Adipose tissue (tissue), 3 donors: Measurements from ENCODE around the gene ISM1. TPM values are rescaled to one million over a fixed set of nuclear protein-coding genes. Genes with fewer than 3 reads are reported as not detected.

Source experiments
- H3K27ac ChIP-seq: one replicate; pipeline ENCODE4 v1.5.1; 2013; ENCODE audit warnings: low read depth, low read length
- WGBS, 3 donors: extraction: QIAGEN DNeasy Blood & Tissue Kit; methylation state at CpG; one replicate each; pipeline ENCODE4 v1.1.7; 2013; 5-methylcytosine and 5-hydroxymethylcytosine counted together
- polyA plus RNA-seq, 3 donors: library from polyadenylated mRNA; stranded (reverse); fragments of 200-250 nt; gene quantifications; one replicate each; pipeline ENCODE4 v1.2.3, GENCODE V29; 2013
- donor health status: healthy with polysubstance abuse.
- donor health status: Bipolar disorder and iron deficiency.
- donor health status: healthy.

The ISM1 gene
- polyA plus RNA-seq, 3 donors: 1.0 to 9.3 (median 3.6) TPM

DNA sequence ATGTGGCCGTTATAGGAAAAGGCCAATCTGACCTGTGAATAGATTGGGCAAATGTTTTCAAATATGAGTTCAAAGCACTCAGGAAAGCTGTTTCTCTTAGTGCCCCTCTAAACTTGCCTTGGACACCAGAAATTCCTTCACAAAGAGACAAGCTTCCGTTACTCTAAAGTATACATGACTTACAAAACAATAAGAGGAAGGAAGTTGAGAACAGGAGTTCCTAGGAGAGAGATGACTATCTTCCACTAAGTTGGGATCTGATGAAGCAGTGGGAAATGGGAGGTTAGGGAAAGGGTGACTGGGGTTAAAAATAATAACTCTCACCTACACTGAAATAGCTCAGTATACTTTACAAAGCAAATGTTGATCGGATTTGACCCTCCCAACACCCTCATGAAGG lies 50.0 kb downstream of the ISM1 start:
- no peak overlapping the region for H3K27ac ChIP-seq
- 58 to 82% (median 59%) methylated on average over 3 of the region's 3 CpGs for WGBS, 3 donors

DNA sequence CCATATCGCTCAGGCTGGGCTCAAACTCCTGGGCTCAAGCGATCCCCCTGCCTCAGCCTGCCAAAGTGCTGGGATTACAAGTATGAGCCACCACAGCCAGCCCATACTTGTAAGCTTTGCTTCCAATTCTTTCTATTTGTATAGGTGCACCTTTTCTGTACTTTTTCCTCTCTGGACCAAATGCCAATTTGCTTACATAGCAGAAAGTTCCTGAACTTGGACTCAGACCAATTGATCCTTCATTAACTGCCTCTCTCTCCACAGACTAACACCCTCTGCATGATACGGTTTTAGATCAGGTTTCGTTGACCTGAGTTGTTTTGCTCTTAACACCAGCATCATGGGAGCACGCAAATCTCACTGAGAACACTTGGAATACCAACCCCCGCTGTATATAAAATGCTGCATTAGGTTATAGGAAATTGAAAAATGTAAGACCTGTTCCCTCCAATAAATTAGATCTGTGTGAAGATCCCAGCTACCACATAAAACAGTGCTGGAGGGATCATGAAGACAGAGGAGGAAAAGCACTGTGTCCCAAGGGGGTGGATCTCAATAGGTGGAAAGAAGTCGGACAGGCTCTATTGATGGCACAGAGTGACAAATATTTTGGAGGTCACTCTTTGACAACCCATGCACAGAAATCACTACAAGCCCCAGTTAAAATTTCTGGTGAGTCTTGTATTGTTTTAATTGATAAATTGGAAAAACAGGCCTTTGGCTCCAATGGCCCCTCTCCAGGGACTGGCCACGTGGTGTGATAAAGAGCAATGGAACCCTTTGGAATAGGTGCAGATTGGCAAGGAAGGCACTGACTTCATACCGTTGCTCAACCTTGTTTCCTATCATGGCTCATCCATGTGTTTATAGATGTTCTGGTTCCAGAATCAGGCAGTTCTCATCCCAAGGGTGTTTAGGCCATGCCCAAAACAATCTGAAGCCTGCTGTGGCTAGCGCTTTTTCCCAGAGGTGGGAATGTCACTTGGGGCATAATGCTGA lies 51.2 kb downstream of the ISM1 start:
- 83 to 95% (median 86%) methylated on average over 10 of the region's 10 CpGs for WGBS, 3 donors
- no peak overlapping the region for H3K27ac ChIP-seq

DNA sequence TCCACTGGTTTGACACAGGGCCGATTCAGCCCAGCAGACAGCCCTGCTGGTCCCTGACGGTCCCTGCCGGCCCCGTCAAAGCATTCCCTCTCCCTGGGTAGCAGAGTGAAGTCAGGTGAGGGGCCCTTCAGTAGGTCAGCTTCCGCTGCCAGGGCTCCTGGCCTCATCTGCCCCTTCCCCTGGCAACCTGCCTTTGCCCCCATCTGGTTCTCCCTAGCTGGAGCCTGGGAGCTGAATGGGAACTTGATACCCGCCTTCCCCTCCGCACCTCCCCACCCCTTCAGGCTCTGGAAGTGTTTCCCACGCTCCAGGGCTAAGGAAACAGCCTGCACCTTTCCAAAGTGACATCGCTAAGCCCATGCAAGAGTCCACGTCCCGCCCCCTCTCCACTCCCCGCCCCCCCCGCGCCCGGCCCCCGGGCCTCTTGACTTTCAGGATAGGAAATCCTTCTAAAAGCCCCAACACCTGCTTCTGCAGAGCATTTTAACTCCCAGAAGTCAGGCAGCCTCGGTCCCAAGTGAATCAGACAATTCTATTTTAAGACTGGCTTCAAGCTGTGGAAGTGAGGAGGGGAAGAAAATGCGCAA lies 53.3 kb downstream of the ISM1 start:
- H3K27ac ChIP-seq: no peak overlapping the region
- WGBS, 3 donors: 25 to 42% (median 32%) methylated on average over 18 of the region's 18 CpGs

DNA sequence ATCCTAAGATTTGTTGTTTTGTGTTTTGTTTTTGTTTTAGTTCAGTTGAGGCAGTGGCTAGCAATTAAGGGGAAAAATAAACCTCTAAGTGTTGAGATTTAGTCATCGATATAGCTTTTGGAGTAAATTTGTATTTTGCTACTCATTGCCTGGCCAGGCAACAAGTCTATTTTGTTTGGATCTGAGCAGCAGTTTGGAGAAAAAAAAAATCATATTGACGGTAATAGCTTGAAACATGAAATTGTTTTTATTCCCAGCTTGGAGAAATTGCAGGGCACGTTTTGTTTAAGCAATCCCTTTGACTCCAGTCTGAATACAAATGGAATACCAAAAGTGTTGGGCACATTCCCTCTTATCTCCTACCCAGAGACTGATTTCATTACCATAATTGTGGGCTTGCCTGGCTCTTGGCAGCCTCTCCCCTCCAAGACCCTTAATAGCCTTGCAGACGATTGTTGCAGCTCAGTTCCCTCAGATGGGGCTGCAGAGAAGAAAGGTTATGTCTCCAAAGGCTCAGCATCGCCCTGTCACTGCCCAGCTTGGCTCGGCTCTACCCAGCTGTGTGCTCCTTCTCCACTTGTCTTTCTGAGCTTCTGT lies 56.0 kb downstream of the ISM1 start:
- H3K27ac ChIP-seq: no peak overlapping the region
- 77 to 86% (median 79%) methylated on average over 6 of the region's 6 CpGs for WGBS, 3 donors

DNA sequence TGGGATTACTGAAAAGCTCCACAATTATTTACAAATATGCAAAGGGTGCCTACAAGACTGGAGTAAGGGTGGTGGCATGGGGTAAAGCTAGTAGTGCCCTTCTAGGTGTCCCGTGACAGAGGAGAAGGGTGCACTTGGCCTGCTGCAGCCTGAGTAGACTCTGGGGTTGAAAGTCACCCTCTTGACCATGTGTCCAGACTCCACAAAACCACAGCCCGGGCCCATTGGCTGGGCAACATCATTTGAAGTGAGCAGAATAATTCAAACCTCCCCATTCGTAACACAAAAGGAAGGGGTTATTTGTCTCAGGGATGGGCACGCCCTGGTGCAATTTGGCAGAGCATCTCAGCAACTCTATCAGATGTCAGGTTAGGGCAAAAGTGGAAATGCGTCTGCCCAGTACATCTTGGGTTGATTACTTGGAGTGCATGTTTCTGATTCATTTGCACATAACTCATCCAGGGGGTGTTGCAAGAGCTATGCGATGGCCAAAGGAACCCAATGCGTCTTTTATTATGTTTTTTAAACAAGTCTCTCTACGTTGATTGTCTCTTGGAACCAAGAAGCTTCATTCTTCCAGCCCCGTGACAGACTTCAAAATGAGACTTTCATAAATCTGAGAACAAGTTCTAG lies 56.7 kb downstream of the ISM1 start:
- H3K27ac ChIP-seq: no peak overlapping the region
- WGBS, 3 donors: 85 to 89% (median 88%) methylated on average over 9 of the region's 9 CpGs

DNA sequence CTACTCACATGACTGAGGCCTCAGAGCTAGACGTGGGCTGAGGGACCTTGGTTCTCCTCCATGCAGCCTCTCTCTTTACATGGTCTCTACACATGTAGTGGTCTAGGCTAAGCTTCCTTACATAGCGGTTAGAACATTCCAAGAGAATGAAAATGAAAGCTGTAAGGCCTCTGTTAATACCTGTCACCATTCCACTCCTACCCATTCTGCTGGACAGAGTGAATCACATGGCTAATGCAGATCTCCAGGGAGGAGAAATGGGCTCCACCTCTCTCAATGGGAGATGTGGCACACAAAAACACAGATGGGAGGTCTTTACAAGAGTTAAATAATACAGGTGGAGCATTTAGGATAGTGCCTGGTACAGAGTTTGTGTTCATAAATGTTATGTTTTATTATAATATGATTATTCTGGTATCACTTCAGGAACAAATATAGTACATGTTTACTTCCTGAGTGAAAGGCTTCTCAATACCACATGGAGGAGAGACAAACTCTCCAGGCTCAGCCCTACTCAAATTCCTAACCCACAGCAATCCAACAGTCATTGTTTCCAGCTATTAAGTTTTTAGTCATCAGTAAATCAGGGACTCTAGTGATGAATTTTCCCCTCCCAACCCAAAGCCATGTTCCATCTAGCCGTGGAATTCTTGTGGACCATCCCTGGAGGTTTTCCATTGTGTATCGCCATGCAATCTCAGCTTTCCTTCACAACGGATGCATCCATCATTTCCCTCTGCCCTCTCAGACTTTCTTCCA lies 57.9 kb downstream of the ISM1 start:
- 81 to 93% (median 91%) methylated on average over 5 of the region's 5 CpGs for WGBS, 3 donors
- no peak overlapping the region for H3K27ac ChIP-seq

DNA sequence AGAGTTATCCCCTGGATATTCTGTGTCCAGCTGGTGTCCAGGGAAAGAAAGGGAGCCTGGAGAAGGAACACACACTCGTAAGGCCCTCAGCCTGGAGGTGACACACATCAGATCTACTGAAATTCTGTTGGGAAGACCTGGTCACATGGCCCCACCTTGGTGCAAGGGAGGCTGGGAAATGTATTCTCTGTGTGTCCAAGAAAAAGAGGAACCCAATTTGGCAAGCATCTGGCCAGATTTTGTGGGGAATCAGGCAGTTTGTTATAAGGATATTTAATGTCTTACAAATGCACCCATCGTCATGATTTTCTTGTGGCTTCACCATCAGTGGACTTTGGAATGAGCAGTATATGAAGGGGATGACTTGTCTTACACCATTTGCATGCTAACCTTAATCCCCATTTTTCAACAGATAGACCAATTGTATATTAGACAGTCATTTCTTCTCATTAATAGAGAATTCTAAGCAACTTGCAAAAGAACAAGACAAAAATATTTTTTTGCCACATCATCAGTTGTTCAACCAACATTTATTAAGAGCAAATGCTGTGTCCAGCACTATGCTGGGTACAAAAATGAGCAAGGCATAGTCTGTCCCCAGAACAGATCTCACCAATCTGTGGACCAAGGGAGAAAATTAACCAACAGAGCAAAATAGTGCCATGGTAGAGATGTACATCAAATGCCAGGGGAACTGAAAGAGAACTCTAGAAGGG lies 59.7 kb downstream of the ISM1 start:
- 89 to 96% (median 92%) methylated on average over 2 of the region's 2 CpGs for WGBS, 3 donors
- H3K27ac ChIP-seq: no peak overlapping the region

DNA sequence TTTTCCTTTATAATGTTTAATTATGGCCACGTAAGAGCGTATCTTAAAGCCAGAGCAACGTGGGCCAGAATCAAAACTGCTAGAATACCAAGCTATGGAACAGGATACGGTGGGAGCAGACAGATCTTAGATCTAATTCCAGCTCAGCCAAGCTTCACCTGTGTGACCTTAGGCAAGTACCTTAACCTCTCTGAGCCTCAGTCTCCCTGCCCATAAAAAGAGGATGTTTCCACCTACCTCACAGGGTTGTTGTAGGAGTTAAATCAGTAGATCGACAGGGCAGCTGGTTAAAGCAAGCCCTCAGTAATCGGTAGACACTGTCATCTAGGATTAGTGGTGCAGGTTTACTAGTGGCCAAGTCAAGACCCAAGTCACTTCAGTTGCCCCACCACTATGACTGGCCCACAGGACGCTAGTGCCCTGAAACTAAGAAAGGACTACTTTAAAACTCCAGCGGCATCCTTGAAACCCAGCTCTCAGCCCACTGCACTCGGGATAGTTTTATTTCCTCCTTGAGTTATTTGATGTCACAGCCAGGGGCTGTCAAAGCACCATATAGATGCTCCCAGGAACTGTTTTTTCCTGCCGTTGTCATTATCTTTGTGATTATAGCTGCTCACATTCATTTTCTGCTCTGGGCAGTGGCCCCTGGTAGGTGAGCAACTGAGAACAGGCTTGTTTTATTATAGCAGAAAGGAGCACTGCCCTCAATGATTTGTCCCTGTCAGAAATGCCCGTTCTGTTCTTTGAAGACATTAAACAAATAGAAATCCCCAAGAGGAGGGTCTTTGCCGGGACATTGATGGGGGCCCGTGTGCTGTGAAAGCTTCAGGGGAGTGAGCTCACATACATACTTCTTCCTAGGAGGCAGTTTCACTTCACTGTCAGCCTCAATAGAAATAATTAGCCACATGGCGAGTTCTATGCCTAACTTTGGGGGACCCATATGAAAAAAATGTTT lies 63.1 kb downstream of the ISM1 start:
- H3K27ac ChIP-seq: no peak overlapping the region
- WGBS, 3 donors: 67 to 78% (median 73%) methylated on average over 14 of the region's 14 CpGs

DNA sequence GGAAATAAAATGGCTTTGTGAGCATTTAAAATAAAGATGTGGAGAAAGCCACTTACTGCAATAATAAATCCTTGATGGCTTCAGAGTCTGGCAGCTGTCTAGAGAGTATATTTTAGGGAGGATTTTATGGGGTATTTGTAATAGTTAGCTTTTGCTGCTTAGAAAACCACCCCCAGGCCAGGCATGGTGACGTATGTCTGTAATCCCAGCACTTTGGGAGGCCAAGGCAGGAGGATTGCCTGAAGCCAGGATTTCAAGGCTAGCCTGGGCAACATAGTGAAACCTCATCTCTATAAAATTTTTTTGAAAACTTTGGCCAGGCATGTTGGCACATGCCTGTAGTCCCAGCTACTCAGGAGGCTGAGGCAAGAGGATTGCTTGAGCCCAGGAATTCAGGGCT lies 63.8 kb downstream of the ISM1 start:
- 47 to 97% (median 94%) methylated on average over 1 of the region's 1 CpG for WGBS, 3 donors
- H3K27ac ChIP-seq: no peak overlapping the region

DNA sequence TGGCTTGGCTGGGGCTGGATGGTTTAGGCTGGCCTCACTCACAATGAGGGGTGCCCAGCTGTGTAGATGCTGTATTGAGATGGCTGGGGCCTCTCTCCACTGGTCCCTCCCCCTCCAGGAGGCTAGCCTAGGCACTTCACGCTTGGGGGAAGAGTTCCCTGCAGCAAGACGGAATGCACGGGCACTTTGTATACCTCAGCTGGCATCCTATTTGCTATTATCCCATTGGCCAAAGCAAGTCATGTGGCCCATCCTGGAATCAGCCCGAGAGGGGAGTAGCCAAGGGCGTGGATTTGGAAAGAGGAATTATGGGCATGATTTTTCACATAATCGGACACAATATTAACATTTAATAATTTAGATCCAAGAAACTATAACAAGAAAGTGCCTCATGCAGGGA lies 64.3 kb downstream of the ISM1 start:
- WGBS, 3 donors: 88 to 94% (median 92%) methylated on average over 6 of the region's 6 CpGs
- H3K27ac ChIP-seq: no peak overlapping the region

DNA sequence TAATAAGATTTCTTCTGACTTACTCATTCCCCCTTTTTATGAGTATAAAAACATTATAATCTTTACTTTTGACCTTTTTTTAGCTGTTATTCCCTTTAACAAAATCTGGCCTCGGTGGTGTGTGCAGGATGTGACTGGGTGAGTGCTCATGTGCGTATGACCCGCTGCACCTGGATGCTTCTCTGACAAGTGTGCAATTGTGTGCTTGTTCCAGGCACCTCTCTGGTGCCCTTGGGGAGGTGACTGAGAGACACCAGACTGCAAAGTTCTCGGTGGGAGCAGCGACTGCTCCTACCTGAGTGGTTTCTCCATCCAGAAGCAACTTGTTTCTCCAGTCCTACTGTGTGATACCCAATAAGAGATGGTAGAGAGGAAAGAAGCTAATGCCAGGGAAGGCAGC lies 65.0 kb downstream of the ISM1 start:
- WGBS, 3 donors: 93 to 94% (median 93%) methylated on average over 5 of the region's 5 CpGs
- H3K27ac ChIP-seq: no peak overlapping the region

DNA sequence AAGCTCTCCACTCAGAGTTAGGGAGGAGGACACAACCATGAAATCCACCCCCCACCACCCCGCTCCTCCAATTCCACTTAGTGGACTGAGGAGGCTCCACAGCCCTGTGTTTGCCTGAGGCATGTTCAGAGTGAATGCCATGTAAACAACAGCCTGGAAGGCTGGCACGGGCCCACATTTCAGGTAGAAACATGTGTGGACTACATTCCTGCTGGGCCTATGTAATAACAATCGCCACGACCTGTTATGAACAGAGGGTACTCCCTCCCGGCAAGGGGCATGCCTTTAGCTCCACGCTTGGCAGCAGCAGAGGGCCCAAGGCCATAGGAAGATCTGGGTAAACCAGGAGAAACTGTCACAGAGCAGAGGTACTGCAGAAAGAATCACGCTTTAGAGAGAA lies 65.5 kb downstream of the ISM1 start:
- no peak overlapping the region for H3K27ac ChIP-seq
- 77 to 92% (median 92%) methylated on average over 7 of the region's 7 CpGs for WGBS, 3 donors

DNA sequence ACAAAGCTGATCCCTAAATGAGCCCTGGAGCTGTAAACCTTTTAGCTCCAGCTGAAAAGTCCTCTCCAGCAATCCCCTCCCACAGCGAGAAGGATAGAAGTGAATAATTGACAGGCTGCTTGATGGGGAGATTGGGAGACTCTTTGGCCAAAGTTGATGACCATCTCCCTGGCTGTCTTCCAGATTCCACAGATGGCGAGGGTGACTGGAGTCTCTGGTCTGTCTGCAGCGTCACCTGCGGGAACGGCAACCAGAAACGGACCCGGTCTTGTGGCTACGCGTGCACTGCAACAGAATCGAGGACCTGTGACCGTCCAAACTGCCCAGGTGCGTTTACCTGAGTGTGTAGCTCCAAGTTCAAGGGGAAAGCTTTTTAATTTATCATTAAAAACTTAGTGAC lies 67.3 kb downstream of the ISM1 start:
- 92 to 97% (median 93%) methylated on average over 12 of the region's 12 CpGs for WGBS, 3 donors

DNA sequence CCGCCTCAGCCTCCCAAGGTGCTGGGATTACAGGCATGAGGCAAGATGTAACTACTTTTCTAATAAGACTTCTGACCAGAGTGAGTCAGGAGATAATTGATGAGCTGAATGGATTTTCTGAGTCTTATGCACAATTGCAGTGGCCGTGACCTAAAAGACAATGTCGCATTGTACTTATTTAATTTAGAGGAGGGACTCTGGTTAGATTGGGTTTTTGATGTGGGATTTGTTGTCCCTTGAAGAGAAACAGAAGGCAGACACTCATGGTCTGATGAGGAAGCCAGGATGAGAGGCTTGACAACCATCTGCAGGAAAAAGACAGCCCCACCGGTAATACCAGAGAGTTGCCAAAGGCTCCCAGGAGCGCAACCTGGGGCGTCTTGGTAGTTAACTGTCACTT lies 68.0 kb downstream of the ISM1 start:
- H3K27ac ChIP-seq: no peak overlapping the region
- WGBS, 3 donors: 93 to 97% (median 94%) methylated on average over 6 of the region's 6 CpGs

More for the DNA sequence above, 67.3 kb downstream of the ISM1 start:
- H3K27ac ChIP-seq: no peak overlapping the region

DNA sequence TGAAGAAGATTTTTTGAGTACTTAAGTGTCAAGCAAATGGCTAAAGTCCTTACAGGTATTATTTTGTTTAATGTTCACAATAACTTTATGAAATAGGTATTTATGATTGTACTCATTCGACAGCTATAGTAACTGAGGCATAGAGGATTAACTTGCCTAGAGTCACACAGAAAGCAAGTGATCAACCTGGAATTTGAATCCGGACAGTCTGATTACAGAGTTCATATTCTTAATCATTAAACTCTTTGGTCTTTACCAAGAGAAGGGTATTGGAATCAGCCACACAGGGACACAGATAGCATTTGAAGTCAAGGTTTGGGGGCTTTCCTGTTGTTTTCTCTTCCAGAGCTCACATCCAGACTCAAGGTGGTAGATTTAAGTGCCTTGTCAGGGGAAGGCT lies 69.7 kb downstream of the ISM1 start:
- no peak overlapping the region for H3K27ac ChIP-seq
- 90 to 96% (median 94%) methylated on average over 2 of the region's 2 CpGs for WGBS, 3 donors

DNA sequence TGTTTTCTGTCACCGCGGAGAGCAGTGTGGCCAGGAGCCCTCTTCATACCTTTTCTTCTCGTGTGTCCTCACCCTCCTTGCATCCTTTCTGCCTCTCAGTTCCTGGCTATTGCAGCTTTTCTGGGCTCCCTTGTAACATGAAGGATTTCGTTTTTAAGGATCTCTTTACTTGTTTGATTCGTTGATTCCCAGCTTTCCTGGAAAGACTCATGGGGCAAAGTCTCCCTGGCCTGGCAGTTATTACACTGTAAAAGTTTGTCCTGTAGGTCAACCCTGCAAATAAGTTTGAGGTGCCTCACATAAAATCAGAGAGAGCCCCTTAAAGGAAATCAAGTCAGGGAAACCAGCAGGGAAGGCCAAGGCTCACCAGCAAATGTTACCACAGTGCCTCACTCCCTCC lies 70.1 kb downstream of the ISM1 start:
- no peak overlapping the region for H3K27ac ChIP-seq
- WGBS, 3 donors: 83 to 92% (median 83%) methylated on average over 5 of the region's 5 CpGs
